Measurements from ENCODE around the gene TMED8.

DNA sequence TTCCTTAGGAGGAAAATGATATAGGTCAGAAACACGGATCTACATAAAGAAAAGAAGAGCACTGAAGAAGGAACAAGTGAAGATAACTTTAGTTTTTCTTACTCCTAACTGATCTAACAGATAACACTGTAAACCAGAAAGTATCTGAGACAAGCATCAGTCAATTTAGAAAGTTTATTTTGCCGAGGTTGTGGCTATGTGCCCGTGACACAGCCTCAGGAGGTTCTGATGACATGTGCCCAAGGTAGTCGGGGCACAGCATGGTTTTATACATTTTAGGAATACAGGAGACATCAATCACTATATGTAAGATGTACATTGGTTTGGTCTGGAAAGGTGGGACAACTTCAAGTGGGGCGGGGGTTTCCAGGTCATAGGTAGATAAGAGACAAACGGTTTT, 23.3 kb upstream of the TMED8 start:
- TF ChIP-seq CTCF (IDR thresholded peaks at IDR 0.05) (no peak), ZFX (IDR thresholded peaks at IDR 0.05; ENCODE audit: borderline replicate concordance) (no peak)
